NT2/D1 (cell line): Measurements from ENCODE around the gene CHRNB2.

Source experiments
- DNase-seq: peaks from one replicate; pipeline ENCODE4 v3.0.0-alpha.2; 2011; ENCODE audit warnings: low read depth, low spot score
- H3K27me3 ChIP-seq: 2 replicates; pipeline ENCODE4 v1.6.0; 2011; ENCODE audit warnings: mild to moderate bottlenecking; ENCODE audit not compliant: insufficient read length, insufficient read depth
- H3K36me3 ChIP-seq: 2 replicates; pipeline ENCODE4 v1.6.1; 2011; ENCODE audit warnings: mild to moderate bottlenecking, low read length, mixed read lengths; ENCODE audit not compliant: insufficient read depth, insufficient read length
- H3K4me1 ChIP-seq: 2 replicates; pipeline ENCODE4 v1.5.1; 2011; ENCODE audit not compliant: insufficient read depth, insufficient read length
- H3K4me3 ChIP-seq: 2 replicates; pipeline ENCODE4 v1.5.1; 2011; ENCODE audit warnings: low read depth; ENCODE audit not compliant: insufficient read length
- H3K9ac ChIP-seq: 2 replicates; pipeline ENCODE4 v1.6.0; 2011; ENCODE audit warnings: low read depth; ENCODE audit not compliant: insufficient read length
- H3K9me3 ChIP-seq: 2 replicates; pipeline ENCODE4 v1.5.1; 2011; ENCODE audit warnings: mild to moderate bottlenecking, low read length; ENCODE audit not compliant: insufficient read depth
- SUZ12 ChIP-seq: IDR thresholded peaks from 2 replicates; pipeline ENCODE4 v1.6.1; 2011; ENCODE audit not compliant: insufficient read length, insufficient read depth; ENCODE audit errors: extremely low read depth
- YY1 ChIP-seq: IDR thresholded peaks from 2 replicates; pipeline ENCODE4 v1.6.1; 2011; ENCODE audit not compliant: insufficient read length, insufficient read depth
- ZNF274 ChIP-seq: IDR thresholded peaks from 2 replicates; pipeline ENCODE4 v1.6.1; 2011; ENCODE audit warnings: mild to moderate bottlenecking, low read depth, low read length

Gene CHRNB2

DNA sequence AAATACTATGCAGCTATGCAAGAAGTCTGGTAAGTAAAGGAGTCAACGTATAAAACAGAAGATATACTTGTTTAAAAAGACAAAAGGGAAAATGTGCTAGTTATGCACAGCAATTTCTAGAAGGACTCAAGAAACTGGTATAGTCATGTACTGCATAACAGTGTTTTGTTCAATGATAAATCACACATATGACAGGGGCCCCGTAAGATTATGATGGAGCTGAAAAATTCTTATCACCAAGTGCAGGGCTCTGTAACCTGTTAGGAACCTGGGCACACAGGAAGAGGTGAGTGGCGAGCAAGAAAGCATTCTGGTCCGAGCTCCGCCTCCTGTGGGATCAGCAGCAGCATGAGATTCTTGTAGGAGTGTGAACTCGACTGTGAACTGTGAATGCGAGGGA lies 27.2 kb downstream of the CHRNB2 start:
- Histone ChIP-seq H3K4me3 (no peak overlapping the region), H3K36me3 (peaks cover 99% of the 10 kb centered on the region), H3K9ac (no peak overlapping the region)

DNA sequence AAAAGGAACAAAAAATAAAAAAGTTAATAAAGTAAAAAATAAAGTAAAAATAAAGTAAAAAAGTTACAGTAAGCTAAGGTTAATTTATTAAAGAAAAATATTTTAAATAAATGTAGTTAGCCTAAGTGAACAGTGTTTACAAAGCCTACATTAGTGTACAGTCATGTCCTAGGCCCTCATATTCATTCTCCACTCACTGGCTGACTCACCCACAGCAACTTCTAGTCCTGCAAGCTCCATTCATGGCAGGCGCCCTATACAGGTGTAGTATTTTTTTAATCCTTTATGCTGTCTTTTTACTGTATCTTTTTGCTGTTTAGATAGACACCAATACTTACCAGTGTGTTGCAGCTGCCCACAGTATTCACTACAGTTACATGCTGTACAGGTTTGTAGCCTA lies 28.0 kb downstream of the CHRNB2 start:
- no peak overlapping the region for H3K9ac ChIP-seq
- no peaks in the 10 kb centered on the region for H3K27me3 ChIP-seq
- H3K36me3 ChIP-seq, result peaks cover 95% of the 10 kb centered on the region
- no peaks in the 10 kb centered on the region for H3K4me1 ChIP-seq
- no peaks in the 10 kb centered on the region for H3K9me3 ChIP-seq
- H3K4me3 ChIP-seq, result no peak overlapping the region
- no peak for DNase-seq
- TF ChIP-seq ZNF274, result no peak
- TF ChIP-seq SUZ12, result no peak
- no peak for TF ChIP-seq YY1

More for the DNA sequence above, 27.2 kb downstream of the CHRNB2 start:
- TF ChIP-seq SUZ12 (no peak), ZNF274 (no peak), YY1 (no peak)
- Histone ChIP-seq H3K4me1 (no peaks in the 10 kb centered on the region), H3K27me3 (no peaks in the 10 kb centered on the region), H3K9me3 (no peaks in the 10 kb centered on the region)
- DNase-seq, result no peak

DNA sequence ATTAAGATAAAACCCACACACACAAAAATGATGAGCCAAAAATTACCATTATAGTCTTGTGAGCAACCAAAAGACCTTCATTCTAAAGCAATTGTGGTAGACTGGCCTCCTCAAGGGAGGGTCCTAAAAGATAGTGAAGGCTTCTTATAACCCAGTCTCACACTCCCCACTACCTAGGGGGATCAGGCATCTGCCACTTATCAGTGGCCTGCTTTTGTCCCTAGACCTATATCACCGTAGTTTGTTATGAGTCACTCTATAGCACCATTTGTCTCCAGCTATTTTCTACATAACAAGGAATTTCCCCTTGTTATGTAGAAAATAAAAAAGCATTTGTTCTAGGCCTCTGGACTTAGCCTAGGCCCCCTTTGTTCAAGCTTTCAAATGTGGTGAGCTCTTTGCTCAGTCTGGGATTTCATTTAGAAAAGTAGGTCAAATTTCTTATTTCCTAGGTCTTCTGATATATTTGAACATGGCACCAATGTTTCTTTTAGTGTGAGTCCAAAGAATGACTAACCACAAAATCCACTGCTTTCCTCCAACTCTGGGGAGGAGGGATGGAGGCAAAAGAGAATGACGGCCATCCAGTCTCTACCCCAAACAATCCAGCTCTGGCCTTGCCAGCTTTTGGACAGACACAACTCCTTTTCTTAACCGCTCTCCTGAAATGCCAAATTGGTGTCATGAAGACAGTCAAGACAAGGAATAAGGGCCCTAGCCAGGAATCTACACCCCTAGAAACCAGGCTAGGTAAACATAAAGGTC lies 31.5 kb downstream of the CHRNB2 start:
- no peaks in the 10 kb centered on the region for H3K9me3 ChIP-seq
- no peaks in the 10 kb centered on the region for H3K27me3 ChIP-seq
- no peak overlapping the region for H3K4me3 ChIP-seq
- peaks cover 95% of the 10 kb centered on the region for H3K36me3 ChIP-seq
- DNase-seq, result no peak
- H3K4me1 ChIP-seq, result peaks cover 3% of the 10 kb centered on the region
- TF ChIP-seq ZNF274, result no peak
- no peak for TF ChIP-seq SUZ12
- TF ChIP-seq YY1, result no peak
- H3K9ac ChIP-seq, result no peak overlapping the region

DNA sequence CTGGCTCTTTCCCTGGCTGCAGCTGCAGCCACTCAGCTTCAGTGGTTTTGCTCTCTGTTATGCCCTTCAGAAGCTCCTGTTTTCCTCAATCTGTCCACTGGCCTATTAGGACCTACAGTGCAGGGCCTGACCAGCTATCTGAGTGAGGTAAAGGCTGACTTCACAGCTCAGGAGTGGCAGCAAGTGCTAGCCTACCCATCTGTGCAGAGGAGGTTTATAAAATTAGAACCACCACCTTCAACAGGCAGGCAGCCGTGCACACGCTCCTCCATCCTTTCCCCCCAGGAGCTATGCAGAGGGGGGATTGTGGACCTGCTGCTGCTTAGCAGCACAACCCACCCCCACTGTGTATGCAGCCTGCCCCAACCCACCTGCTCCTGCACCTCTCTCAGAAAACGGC lies 32.1 kb downstream of the CHRNB2 start:
- H3K9ac ChIP-seq, result no peak overlapping the region
- no peak for DNase-seq
- no peaks in the 10 kb centered on the region for H3K27me3 ChIP-seq
- TF ChIP-seq YY1 (no peak), ZNF274 (no peak), SUZ12 (no peak)
- H3K4me1 ChIP-seq, result peaks cover 3% of the 10 kb centered on the region
- peaks cover 94% of the 10 kb centered on the region for H3K36me3 ChIP-seq
- H3K9me3 ChIP-seq, result no peaks in the 10 kb centered on the region
- no peak overlapping the region for H3K4me3 ChIP-seq

DNA sequence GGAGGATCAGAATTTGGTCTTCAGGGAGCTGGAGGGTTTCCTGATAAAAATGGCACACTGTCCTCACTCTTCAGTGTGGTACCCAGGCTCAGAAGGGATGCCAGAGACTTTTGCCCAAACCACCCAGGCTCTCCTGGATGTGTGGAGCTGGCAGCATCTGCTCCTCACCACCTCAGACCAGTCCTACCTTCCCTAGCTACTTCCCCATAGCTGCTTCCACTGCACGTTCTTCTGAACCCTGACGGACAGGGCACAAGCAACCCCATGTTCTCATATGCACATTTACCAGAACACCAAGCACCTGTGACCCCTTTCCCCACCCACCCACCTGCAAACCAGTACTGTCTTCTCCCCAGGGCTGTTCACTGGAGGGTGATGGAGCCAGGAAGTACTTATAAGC lies 35.7 kb downstream of the CHRNB2 start:
- TF ChIP-seq ZNF274 (no peak), SUZ12 (no peak)
- no peak for DNase-seq
- Histone ChIP-seq H3K9ac (no peak overlapping the region), H3K27me3 (no peaks in the 10 kb centered on the region), H3K4me3 (no peak overlapping the region), H3K9me3 (no peaks in the 10 kb centered on the region), H3K36me3 (peaks cover 71% of the 10 kb centered on the region), H3K4me1 (peaks cover 3% of the 10 kb centered on the region)

DNA sequence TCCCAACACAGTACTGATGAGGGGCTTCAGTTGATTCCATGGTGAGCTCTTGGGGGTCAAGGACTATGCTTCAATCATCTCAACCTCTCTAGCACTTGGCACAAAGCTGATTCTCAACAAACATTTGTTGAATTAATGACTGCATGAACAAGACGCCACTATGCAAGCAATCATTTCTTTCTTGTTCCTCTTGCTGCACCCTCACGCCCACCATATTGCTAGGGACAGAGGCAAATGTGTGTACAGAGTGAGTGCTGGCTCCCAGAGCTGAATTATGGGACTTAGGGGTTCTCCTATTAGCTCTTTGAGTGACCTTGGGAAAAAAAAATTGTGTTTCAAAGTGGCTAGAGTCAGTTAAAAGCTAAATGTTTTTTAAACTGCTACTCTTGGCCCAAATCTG lies 38.0 kb downstream of the CHRNB2 start:
- H3K9me3 ChIP-seq, result no peaks in the 10 kb centered on the region
- H3K9ac ChIP-seq, result no peak overlapping the region
- H3K36me3 ChIP-seq, result peaks cover 52% of the 10 kb centered on the region
- H3K4me3 ChIP-seq, result no peak overlapping the region
- H3K4me1 ChIP-seq, result peaks cover 7% of the 10 kb centered on the region
- no peak for DNase-seq
- TF ChIP-seq SUZ12 (no peak), ZNF274 (no peak), YY1 (no peak)
- H3K27me3 ChIP-seq, result no peaks in the 10 kb centered on the region

DNA sequence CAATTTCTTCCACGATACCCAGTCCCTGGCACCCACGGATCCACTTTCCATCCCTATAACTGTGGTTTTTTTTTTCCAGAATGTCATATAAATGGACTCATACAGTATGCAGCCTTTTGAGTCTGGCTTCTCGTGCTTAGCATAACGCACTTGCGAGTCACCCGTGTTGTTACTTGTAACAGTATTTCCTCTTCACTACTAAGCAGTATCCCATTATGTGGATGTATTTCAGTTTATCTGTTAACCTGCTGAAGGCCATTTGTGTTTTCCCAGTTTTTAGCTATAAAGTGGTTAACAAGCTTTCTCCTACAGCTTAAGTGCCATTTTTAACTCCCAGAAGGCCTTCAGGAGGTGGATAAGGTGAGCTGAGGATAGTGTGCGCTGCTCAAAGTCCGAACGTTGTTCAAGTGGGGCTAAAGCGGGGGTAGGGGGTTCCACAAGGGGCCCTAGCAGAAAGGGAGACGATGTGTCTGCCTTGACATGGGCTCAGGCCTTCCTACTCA lies 39.6 kb downstream of the CHRNB2 start:
- peak overlapping the region; percentile 92 for H3K9ac ChIP-seq
- peak overlapping the region; percentile 86 for H3K4me3 ChIP-seq
- H3K4me1 ChIP-seq, result peaks cover 7% of the 10 kb centered on the region
- peaks cover 36% of the 10 kb centered on the region for H3K36me3 ChIP-seq
- no peaks in the 10 kb centered on the region for H3K9me3 ChIP-seq
- no peaks in the 10 kb centered on the region for H3K27me3 ChIP-seq
- no peak for DNase-seq
- TF ChIP-seq SUZ12 (no peak), ZNF274 (no peak), YY1 (no peak)
